Measurements from ENCODE around the gene TASP1.

TASP1 gene

DNA sequence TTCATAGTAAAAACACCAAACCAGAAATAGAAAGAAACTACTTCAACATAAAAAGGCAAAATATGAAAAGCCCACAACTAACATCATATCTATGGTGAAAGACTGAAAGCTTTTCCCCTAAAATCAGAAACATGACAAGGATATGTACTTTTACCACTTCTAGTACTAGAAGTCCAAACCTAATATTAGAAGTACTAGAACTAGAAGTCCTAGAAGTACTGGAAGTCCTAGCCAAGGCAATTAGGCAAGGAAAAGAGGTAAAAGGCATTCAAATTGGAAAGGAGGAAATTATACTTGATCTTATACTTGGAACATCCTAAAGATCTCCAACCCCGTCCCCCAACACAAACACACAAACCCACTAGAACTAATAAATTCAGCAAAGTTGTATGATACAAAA lies 74.9 kb downstream of the TASP1 start:
- Histone ChIP-seq H3K9me3 (ENCODE audit: insufficient read depth, low read length) (no peaks in the 10 kb centered on the region), H3K79me2 (ENCODE audit: low read length) (no peaks in the 10 kb centered on the region), H3K27me3 (ENCODE audit: low read depth, low read length) (no peaks in the 10 kb centered on the region), H3K4me3 (ENCODE audit: low read length) (no peak overlapping the region), H3K36me3 (replicated peaks; ENCODE audit: low read depth, low read length) (peaks cover 3% of the 10 kb centered on the region), H3K9ac (ENCODE audit: low read length) (no peak overlapping the region), H3K4me1 (ENCODE audit: low read length) (no peaks in the 10 kb centered on the region), H4K20me1 (ENCODE audit: insufficient read depth, low read length) (no peaks in the 10 kb centered on the region), H3K27ac (ENCODE audit: low read length) (no peak overlapping the region), H2AFZ (ENCODE audit: low read depth, low read length) (no peak overlapping the region), H3K4me2 (ENCODE audit: low read length) (no peak overlapping the region)
- TF ChIP-seq EZH2phosphoT487 (IDR thresholded peaks at IDR 0.05; ENCODE audit: low read depth) = no peak
- TF ChIP-seq, protein P1, sequence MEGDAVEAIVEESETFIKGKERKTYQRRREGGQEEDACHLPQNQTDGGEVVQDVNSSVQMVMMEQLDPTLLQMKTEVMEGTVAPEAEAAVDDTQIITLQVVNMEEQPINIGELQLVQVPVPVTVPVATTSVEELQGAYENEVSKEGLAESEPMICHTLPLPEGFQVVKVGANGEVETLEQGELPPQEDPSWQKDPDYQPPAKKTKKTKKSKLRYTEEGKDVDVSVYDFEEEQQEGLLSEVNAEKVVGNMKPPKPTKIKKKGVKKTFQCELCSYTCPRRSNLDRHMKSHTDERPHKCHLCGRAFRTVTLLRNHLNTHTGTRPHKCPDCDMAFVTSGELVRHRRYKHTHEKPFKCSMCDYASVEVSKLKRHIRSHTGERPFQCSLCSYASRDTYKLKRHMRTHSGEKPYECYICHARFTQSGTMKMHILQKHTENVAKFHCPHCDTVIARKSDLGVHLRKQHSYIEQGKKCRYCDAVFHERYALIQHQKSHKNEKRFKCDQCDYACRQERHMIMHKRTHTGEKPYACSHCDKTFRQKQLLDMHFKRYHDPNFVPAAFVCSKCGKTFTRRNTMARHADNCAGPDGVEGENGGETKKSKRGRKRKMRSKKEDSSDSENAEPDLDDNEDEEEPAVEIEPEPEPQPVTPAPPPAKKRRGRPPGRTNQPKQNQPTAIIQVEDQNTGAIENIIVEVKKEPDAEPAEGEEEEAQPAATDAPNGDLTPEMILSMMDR (IDR thresholded peaks at IDR 0.05; ENCODE audit: low read depth, low read length) = no peak

- no peak overlapping the region for H3K9ac ChIP-seq (ENCODE audit: low read length)
- no peak overlapping the region for H3K4me3 ChIP-seq (ENCODE audit: low read length)
- no peaks in the 10 kb centered on the region for H3K9me3 ChIP-seq (ENCODE audit: insufficient read depth, low read length)
- H3K27ac ChIP-seq (ENCODE audit: low read length) = no peak overlapping the region
- TF ChIP-seq, protein P1 (IDR thresholded peaks at IDR 0.05; ENCODE audit: low read depth, low read length) = no peak
- TF ChIP-seq EZH2phosphoT487 (IDR thresholded peaks at IDR 0.05; ENCODE audit: low read depth) = no peak
- no peaks in the 10 kb centered on the region for H3K36me3 ChIP-seq (replicated peaks; ENCODE audit: low read depth, low read length)
- H3K79me2 ChIP-seq (ENCODE audit: low read length) = no peaks in the 10 kb centered on the region
- no peaks in the 10 kb centered on the region for H3K27me3 ChIP-seq (ENCODE audit: low read depth, low read length)
- H3K4me2 ChIP-seq (ENCODE audit: low read length) = no peak overlapping the region
- H4K20me1 ChIP-seq (ENCODE audit: insufficient read depth, low read length) = no peaks in the 10 kb centered on the region
- no peak overlapping the region for H2AFZ ChIP-seq (ENCODE audit: low read depth, low read length)
- H3K4me1 ChIP-seq (ENCODE audit: low read length) = no peaks in the 10 kb centered on the region
Observed at GRCh38 chr20:13554706-13555105, 84.0 kb downstream of the TASP1 start.

DNA sequence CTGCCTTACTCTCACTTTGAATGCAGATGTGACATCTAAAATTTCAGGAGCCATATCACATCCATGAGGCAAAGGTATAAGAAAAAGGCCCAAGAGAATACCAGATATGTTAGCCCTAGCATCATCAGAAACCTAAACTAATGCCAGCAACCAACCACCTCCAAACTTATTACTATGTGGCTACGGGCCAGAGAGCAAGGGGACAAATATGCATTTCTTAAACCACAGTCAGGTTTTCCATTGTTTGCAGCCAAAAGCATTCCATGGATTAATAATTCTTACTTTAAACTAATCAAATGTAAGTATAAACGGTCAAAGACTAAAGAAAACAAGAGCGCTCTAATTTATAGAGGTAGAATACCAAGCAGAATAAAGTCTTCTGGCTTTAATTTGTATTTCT lies 84.7 kb downstream of the TASP1 start:
- Histone ChIP-seq H3K4me2 (ENCODE audit: low read length) (no peak overlapping the region), H3K27me3 (ENCODE audit: low read depth, low read length) (no peaks in the 10 kb centered on the region), H2AFZ (ENCODE audit: low read depth, low read length) (no peak overlapping the region), H3K79me2 (ENCODE audit: low read length) (no peaks in the 10 kb centered on the region), H3K27ac (ENCODE audit: low read length) (no peak overlapping the region), H3K36me3 (replicated peaks; ENCODE audit: low read depth, low read length) (no peaks in the 10 kb centered on the region), H3K9ac (ENCODE audit: low read length) (no peak overlapping the region), H4K20me1 (ENCODE audit: insufficient read depth, low read length) (no peaks in the 10 kb centered on the region), H3K9me3 (ENCODE audit: insufficient read depth, low read length) (no peaks in the 10 kb centered on the region), H3K4me3 (ENCODE audit: low read length) (no peak overlapping the region), H3K4me1 (ENCODE audit: low read length) (no peaks in the 10 kb centered on the region)
- no peak for TF ChIP-seq EZH2phosphoT487 (IDR thresholded peaks at IDR 0.05; ENCODE audit: low read depth)
- TF ChIP-seq, protein P1 (IDR thresholded peaks at IDR 0.05; ENCODE audit: low read depth, low read length) = no peak

DNA sequence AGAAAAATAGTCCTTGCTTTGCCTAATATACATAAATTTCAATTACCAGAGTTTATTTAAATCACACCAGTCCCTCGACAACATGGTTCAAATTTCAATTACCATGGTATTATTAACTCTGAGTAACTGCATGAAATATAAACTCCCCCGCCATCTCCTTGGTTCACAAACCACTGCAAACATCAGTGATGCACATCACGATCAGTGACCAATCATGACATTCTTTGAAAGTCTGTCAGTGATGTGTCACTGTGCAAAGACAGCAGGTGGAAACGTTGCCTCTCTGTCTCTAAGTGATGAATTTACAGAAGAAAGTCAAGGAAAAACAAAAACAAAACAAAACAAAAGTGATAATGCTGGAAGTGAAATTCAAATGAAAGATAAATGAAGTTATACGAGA lies 86.7 kb downstream of the TASP1 start:
- H3K9me3 ChIP-seq (ENCODE audit: insufficient read depth, low read length) = no peaks in the 10 kb centered on the region
- H3K79me2 ChIP-seq (ENCODE audit: low read length) = no peaks in the 10 kb centered on the region
- H3K9ac ChIP-seq (ENCODE audit: low read length) = no peak overlapping the region
- H4K20me1 ChIP-seq (ENCODE audit: insufficient read depth, low read length) = no peaks in the 10 kb centered on the region
- H3K27me3 ChIP-seq (ENCODE audit: low read depth, low read length) = no peaks in the 10 kb centered on the region
- no peaks in the 10 kb centered on the region for H3K4me1 ChIP-seq (ENCODE audit: low read length)
- TF ChIP-seq, protein P1 (IDR thresholded peaks at IDR 0.05; ENCODE audit: low read depth, low read length) = no peak
- no peak for TF ChIP-seq EZH2phosphoT487 (IDR thresholded peaks at IDR 0.05; ENCODE audit: low read depth)
- no peak overlapping the region for H3K4me2 ChIP-seq (ENCODE audit: low read length)
- H3K4me3 ChIP-seq (ENCODE audit: low read length) = no peak overlapping the region
- no peaks in the 10 kb centered on the region for H3K36me3 ChIP-seq (replicated peaks; ENCODE audit: low read depth, low read length)
- H3K27ac ChIP-seq (ENCODE audit: low read length) = no peak overlapping the region
- no peak overlapping the region for H2AFZ ChIP-seq (ENCODE audit: low read depth, low read length)

Measured in OCI-LY3 (cell line).